ENCODE measurements around the gene LRRC45.

DNA sequence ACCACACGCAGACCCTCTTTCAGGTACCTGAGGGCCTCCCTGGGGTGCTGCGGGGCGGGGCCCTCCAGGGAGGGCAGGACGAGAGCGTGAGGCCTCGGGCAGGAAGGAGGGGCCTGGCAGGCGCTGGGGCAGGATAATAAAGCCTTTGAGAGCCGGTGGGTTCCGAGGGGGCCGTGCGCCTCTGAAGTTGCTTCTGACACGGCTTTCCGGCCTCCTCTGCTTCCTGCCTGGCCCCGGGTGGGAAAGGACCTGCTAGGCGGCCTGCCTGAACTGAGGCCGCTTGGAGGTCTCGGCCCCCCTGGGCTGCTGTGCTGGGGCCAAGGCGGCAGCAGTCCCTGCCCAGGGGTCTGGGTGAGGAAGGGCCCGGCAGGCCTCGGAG is 10.9 kb upstream of the LRRC45 start:
- TF ChIP-seq, protein P1, sequence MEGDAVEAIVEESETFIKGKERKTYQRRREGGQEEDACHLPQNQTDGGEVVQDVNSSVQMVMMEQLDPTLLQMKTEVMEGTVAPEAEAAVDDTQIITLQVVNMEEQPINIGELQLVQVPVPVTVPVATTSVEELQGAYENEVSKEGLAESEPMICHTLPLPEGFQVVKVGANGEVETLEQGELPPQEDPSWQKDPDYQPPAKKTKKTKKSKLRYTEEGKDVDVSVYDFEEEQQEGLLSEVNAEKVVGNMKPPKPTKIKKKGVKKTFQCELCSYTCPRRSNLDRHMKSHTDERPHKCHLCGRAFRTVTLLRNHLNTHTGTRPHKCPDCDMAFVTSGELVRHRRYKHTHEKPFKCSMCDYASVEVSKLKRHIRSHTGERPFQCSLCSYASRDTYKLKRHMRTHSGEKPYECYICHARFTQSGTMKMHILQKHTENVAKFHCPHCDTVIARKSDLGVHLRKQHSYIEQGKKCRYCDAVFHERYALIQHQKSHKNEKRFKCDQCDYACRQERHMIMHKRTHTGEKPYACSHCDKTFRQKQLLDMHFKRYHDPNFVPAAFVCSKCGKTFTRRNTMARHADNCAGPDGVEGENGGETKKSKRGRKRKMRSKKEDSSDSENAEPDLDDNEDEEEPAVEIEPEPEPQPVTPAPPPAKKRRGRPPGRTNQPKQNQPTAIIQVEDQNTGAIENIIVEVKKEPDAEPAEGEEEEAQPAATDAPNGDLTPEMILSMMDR (IDR thresholded peaks at IDR 0.05), result no peak
- TF ChIP-seq, protein P2, sequence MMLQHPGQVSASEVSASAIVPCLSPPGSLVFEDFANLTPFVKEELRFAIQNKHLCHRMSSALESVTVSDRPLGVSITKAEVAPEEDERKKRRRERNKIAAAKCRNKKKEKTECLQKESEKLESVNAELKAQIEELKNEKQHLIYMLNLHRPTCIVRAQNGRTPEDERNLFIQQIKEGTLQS (CRISPR knock-in tag; conservative IDR thresholded peaks at IDR 0.05), result no peak
- TF ChIP-seq, protein P3, sequence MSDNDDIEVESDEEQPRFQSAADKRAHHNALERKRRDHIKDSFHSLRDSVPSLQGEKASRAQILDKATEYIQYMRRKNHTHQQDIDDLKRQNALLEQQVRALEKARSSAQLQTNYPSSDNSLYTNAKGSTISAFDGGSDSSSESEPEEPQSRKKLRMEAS (CRISPR knock-in tag; IDR thresholded peaks at IDR 0.05), result no peak
- TF ChIP-seq ZNF232 (CRISPR knock-in tag; IDR thresholded peaks at IDR 0.05) (no peak), NR3C1 (CRISPR knock-in tag; conservative IDR thresholded peaks at IDR 0.05; ENCODE audit: low read depth) (no peak)

Data from WTC11 (cell line).